GM21529 (cell line): ENCODE data around the gene SLC27A4.

ENCODE experiments used
- ATAC-seq: cut with Tn5 transposase; IDR thresholded peaks from one replicate; pipeline ENCODE4 v1.9.1; 2021; ENCODE audit not compliant: unreplicated experiment

The SLC27A4 gene

GRCh38 chr9:128390150-128390812 is 50.0 kb downstream of the SLC27A4 start:
- ATAC-seq = no peak

- ATAC-seq = no peak
These were observed 50.7 kb downstream of the SLC27A4 start for GRCh38 chr9:128390813-128391711.

DNA sequence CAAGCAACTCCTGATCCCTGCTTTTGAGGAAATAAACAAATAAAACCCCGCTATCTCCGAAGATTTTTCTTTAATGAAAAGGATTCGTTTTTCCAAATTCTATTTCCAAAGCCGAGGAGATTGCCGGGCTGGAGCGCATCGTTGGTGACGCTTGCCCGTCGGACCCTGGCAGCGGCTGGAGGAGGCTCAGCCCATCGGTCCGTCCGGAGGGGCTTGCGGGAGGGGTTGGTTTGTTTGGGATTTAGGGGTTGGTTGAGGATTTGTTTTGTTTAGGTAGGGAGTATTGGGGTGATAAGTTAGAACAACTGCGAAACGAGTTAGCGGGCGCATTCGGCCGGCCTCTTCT is 51.6 kb downstream of the SLC27A4 start:
- ATAC-seq = no peak

- no peak for ATAC-seq
These were observed 52.2 kb downstream of the SLC27A4 start for GRCh38 chr9:128392302-128393144.

DNA sequence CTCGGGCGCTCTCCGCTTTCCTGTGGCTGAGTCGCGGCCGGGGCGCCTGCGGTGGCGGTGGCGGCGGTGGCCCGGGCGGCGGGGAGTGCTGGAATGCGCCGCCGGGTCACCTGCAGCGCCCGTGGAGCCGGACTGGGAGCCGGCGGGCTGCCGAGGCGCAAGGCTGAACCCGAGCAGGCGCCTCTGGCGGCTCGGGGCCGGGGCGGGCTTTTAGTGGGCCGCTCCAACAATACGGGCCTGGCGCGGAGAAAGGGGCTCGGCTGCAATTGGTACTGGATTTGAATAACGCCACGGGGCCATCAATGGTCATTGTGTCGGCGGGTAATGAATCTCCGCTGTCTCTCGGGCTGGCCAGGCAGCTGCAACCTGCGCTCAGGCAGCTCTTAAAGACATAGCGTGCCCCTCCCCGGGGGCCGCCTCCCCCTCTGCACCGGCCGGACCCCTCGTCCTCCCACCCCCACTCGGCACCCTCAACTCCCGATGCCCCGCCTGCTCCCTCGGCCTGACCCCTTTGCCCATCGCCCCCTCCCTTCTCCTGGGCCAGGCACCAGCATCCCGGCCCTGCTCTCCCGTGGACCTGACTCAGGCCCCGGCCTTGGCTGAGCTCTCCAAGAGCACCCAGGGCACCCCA is 52.9 kb downstream of the SLC27A4 start:
- no peak for ATAC-seq

GRCh38 chr9:128393970-128394369 is 53.6 kb downstream of the SLC27A4 start:
- no peak for ATAC-seq

GRCh38 chr9:128394379-128395168 is 54.2 kb downstream of the SLC27A4 start:
- ATAC-seq = no peak

- no peak for ATAC-seq
These were observed 56.8 kb downstream of the SLC27A4 start for GRCh38 chr9:128396970-128397613.

- no peak for ATAC-seq
These were observed 57.5 kb downstream of the SLC27A4 start for GRCh38 chr9:128397831-128398230.

DNA sequence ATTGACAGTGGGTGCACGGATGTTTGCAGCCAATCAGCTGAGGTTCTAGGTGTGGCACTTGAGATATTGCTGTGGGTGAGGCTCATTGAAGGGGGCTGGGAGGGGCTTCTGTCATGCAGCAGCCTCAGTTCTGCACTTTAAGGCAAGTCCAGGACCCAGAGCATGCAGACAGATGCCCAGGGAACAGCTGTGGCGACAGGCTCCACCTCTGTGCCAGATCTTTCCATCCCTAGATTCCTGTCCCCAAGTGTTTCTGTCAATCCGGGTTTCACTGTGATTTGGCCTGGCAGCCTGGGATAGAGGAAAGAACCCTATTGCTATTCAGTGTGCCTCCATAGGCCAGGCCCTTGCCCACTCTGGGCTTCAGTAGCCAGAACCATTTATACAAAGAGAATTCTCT is 59.5 kb downstream of the SLC27A4 start:
- no peak for ATAC-seq

DNA sequence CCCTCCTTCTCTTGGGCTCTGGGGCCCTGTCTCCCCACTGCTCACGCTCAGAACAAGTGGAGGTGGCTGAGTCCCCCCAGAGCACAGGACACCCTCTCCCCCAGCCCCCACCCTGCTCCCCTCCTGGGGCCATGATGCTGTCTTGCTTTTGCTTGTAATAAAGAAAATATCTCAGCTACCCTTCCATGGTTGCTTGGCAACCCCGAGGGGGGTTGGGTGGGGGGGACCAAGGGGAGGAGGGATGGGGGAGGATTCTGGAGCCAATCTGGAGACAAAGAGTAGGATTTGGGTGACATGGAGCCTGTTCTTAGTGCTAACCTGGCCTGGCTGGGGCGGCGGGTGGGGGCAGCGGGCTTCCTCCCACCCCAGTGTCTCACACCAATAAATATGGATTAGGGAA is 64.2 kb downstream of the SLC27A4 start:
- ATAC-seq = no peak

GRCh38 chr9:128405077-128405779 is 64.9 kb downstream of the SLC27A4 start:
- no peak for ATAC-seq

DNA sequence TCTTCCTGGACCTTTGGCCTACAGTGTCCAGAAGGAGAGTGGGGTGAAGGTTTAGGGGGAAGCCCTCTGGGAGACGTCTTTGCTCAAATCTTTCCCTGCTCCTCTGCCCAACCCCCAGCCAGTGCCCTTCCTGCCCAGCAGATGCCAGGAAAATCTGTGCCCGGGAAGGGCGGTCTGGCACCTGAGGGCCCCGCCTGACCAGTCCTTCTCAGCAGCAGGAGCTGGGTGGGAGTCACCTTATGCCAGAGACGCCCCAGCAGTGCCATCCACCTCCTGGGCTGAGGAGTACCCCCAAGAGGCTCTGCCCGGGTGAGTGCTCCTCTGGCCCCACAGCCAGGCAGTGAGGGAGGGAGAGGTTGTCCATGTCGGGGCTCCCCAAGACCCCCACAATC is 65.4 kb downstream of the SLC27A4 start:
- no peak for ATAC-seq

DNA sequence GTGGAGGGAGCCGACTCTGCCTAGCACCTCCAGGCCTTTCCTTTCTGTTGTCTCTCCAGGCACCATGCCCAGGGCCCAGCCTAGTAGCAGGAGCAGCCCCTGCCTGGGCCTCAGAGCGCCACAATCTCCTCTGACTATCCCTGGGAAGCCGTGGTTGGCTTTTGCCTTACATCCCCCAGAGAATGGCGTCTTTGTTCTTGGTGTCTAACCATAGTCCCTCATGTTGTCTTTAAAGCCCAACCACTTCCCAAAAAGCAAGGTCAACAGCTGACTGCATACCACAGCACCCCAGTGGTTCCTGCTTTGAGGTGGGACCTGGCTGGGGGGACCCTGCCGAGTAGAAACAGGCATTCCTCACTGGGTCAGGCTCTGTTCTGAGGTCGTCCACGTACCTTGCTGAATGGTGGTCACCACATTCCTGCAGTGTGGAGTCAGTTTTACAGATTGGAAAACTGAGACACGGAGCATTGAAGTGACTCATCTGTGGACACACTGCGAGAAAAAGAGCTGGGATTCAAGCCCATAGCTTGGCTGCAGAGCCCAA is 66.6 kb downstream of the SLC27A4 start:
- no peak for ATAC-seq

DNA sequence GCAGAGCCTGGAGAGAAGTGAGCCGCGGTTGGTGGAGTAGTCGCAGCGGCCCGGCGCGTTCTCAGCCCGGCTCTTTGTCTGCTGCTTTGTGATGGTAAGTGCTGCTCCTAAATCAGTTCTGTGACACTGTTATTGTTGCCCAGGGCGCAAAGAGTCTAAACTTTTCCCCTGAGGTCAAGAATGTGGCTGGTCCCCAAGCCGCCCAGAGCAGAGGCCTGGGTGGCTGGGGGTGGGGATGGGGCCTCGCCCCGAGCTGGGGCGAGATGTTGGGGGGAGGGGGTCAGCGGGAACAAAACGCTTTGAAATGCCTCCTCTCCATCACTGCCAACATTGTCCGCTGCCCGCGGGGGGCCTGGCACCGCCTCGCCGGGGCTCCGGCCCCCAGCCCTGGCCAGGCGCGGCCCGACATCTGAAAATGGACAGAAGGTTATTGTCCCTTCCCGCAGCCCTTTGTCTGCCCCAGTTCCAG is 68.7 kb downstream of the SLC27A4 start:
- no peak for ATAC-seq

DNA sequence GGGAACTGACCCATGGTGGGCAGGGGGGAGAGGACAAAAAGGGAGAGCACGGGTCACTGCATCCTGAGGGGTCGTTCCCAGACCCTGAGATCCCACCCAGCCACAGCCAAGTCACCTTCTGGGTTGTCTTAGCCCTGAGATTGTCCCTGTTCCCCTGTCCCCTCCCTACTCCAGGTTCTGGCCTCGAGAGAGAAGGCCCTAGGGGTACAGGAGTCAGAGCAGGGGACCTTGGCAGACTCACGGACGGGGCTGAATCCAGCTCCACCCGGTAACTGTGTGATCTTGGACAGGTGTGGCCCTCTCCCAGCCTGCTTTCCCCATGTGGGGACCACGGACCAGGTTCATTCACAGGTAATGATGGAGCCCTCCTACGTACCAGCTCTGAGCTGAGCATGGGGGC is 69.1 kb downstream of the SLC27A4 start:
- ATAC-seq = no peak

DNA sequence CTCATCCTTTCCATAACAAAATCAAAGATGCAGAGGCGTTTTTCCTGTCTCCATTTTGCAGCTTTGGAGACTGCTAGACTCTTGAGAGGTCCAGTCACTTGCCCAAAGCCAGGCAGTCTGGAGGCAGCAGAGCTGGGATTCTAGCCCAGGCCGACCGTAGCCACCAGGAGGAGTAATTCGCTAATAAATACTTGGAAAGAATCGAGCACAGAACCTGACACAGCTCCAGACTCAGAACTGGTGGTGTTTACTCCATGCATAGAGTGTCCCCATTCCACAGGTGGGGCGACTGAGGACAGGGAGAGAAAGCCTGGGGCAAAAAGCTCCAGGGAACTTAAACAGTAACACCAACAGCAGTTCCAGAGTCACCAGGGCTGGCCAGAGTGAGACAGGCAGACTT is 69.7 kb downstream of the SLC27A4 start:
- no peak for ATAC-seq
